Measurements from ENCODE around the gene HEATR5A.
"Not testable (repeated sequence)": the region's sequence is repeated elsewhere in the genome, so short reads cannot be mapped to it uniquely, and the experiment has no call there.

Gene HEATR5A

DNA sequence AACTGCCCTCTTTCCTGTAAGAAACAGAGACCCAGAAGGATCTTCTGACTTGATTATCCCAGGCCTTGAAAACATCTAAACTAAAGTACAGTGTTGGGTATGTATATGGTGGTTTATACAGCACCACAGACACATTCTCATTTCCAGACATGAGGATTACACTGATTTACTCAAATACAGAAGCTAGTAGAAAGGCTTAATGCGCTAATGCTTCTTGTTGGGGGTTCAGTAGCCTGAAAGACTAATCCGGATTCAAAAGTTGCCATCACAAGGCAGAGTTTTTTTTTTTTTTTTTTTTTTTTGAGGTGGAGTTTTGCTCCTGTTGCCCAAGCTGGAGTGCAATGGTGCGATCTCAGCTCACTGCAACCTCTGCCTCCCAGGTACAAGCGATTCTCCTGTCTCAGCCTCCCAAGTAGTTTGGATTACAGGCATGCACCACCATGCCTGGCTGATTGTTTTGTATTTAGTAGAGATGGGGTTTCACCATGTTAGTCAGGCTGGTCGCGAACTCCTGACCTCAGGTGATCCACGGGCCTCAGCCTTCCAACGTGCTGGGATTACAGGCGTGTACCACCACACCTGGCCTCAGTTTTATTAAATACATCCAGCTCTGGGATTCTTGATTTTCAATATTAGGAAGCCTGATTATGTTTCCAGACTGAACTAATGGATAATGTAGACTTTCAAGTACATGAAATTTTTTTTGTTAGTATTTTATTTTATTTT, 166.4 kb downstream of the HEATR5A start:
- no peak for DNase-seq

DNA sequence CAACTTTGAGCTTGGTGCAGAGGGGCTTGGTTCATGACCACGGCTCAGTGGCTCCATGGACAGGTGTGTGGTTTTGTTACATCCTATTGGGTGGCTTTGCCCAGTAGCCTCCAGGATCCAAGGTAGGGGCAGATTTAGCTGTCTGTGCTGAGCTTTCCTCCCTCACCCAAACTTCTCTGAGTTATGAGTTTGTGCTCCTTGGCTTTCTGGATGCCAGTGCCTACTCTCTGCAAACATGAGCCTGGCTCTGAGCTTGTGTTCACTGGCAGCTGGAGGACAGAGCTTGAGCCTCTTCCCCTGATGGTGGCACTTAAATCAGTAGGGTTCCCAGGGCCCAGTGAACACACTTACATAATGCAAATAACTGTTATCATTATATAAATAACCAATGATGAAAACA, 167.5 kb downstream of the HEATR5A start:
- DNase-seq = no peak

DNA sequence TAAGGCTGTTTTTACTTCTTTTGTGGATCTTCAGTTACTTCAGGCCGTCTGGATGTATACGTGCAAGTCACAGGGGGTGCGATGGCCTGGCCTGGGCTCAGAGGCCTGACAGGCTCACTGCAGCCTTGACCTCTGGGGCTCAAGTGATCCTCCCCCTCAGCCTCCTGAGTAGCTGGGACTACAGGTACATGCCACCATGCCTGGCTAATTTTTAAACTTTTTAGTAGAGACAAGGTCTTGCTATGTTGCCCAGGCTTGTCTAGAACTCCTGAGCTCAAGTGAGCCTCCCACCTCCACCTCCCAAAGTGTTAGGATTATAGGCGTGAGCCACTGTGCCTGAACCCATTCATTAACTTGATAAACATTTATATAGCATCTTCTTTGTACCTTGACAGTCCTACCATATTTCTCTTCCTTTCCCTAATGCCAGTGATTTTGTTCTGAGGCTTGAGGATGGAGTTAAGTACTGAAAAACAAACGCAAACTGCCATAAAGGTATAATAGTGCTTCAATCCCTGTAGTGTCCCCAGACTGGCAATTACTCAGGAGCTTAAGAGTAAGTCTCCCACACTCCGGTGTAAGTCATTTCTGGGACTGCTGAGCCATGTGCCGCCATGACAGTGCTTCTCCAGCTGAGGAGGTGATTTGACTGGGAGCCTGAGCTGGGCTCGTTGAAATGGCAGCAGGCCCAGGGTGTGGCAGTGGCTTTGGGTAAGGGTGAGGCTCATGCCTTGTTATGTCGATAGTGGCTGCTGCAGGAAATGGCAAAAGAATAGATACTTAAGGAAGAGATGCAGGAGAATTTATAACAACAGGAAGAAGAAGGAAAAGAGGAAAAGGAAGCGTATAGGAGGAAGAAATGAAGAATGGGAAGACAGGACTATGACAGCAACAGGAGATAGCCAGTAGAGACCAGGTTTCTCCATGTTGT, 169.1 kb downstream of the HEATR5A start:
- no peak for DNase-seq

DNA sequence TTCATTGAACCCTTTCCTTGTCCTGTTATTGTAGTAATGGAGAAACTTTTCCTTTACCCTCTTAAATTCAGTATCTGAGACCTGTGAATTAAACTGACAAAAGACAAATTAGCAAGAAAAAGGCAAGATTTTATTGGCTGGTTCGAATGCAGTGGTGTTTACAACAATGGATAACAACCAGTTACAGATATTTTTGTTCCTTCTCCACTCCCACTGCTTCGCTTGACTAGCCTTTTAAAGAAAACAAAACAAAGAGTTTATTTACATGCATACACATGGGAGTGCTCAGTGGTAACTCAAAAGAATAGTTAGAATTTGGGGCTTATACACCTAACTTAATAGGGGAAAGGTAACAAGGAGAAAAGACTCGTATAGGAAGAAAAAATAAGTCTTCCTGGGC, 175.7 kb downstream of the HEATR5A start:
- DNase-seq = no peak

DNA sequence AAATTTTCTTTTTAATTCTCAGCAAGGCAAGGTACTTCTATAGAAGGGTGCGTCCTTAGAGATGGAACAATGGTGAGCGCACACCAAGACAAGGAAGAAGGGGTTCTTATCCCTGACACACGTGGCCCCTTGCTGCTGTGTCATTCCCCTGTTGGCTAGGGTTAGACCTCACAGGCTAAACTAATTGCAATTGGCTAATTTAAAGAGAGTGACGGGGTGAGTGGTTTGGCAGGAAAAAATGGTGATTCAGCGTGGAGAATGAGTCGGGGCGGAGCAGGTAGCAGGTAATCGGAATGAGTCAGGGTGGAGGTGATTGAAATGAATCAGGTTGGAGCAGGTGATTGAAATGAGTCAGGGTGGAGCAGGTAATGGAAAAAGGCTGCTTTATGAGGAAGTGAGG, 176.5 kb downstream of the HEATR5A start:
- DNase-seq = no peak

DNA sequence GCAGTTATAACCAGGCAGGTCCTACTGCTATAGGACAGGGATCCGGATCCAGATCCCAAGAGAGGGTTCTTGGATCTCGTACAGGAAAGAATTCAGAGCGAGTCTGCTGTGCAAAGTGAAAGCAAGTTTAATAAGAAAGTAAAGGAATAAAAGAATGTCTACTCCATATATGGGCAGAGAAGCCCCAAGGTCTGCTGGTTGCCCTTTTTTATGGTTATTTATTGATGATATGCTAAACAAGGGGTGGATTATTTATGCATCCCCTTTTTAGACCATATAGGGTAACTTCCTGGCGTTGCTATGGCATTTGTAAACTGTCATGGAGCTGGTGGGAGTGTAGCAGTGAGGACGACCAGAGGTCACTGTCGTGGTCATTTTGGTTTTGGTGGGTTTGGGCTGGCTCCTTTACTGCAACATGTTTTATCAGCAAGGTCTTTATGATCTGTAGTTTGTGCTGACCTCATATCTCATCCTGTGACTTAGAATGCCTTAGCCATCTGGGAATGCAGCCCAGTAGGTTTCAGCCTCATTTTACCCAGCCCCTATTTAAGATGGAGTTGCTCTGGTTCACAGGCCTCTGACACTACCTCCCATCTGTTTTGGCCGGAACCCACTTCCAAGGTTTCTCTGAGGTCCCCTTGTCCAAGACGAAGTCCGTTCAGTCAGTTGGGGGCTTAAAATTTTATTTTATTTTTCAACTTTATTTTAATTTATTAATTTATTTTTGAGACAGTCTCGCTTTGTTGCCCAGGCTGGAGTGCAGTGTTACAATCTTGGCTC, 178.0 kb downstream of the HEATR5A start:
- not testable (repeated sequence) for DNase-seq
